Stimulated activated CD4-positive, alpha-beta T cell treated with anti-CD3 and anti-CD28 coated beads, Interleukin-2, amount 100 ng/mL, for 4 hours (primary cell): Measurements from ENCODE around the gene SSX4.
"Not testable (repeated sequence)": the region's sequence is repeated elsewhere in the genome, so short reads cannot be mapped to it uniquely, and the experiment has no call there.

ENCODE experiments used
- DNase-seq: peaks from one replicate; pipeline ENCODE4 v3.0.0-alpha.2; 2020; ENCODE audit warnings: low read depth

SSX4 gene

GRCh38 chrX:48383239-48383638 lies at the start of gene SSX4:
Gene SSX4 (plus strand): TSS chrX:48383539. CDS start chrX:48384054, 515 bp downstream.
- DNase-seq = not testable (repeated sequence)

- DNase-seq = not testable (repeated sequence)
Measured at GRCh38 chrX:48346059-48346458, 37.3 kb upstream of the SSX4 start.

GRCh38 chrX:48356315-48357094 lies 26.8 kb upstream of the SSX4 start, which contains the start of gene SSX3:
Gene SSX3 (minus strand): TSS chrX:48356703. CDS start chrX:48355249, 1,454 bp downstream.
- DNase-seq = not testable (repeated sequence)

GRCh38 chrX:48357681-48358080 lies 25.7 kb upstream of the SSX4 start:
- no peak for DNase-seq

GRCh38 chrX:48359281-48359680 lies 24.1 kb upstream of the SSX4 start:
- DNase-seq = not testable (repeated sequence)

- DNase-seq = not testable (repeated sequence)
Measured at GRCh38 chrX:48367717-48368408, 15.5 kb upstream of the SSX4 start.

GRCh38 chrX:48370408-48370807 lies 12.9 kb upstream of the SSX4 start:
- not testable (repeated sequence) for DNase-seq

- DNase-seq = not testable (repeated sequence)
Measured at GRCh38 chrX:48396931-48397330, 13.6 kb downstream of the SSX4 start.

- not testable (repeated sequence) for DNase-seq
Measured at GRCh38 chrX:48397825-48398224, 14.5 kb downstream of the SSX4 start.

GRCh38 chrX:48411860-48412259 lies 28.5 kb downstream of the SSX4 start, which contains the start of gene SSX4B:
Gene SSX4B (minus strand): TSS chrX:48411960. CDS start chrX:48411372, 588 bp downstream.
- DNase-seq = not testable (repeated sequence)

GRCh38 chrX:48427027-48427716 lies 43.8 kb downstream of the SSX4 start:
- DNase-seq = not testable (repeated sequence)

GRCh38 chrX:48429606-48430005 lies 46.3 kb downstream of the SSX4 start:
- DNase-seq = not testable (repeated sequence)

- not testable (repeated sequence) for DNase-seq
Measured at GRCh38 chrX:48430166-48430565, 46.8 kb downstream of the SSX4 start.

GRCh38 chrX:48433713-48434112 lies 50.4 kb downstream of the SSX4 start:
- DNase-seq = not testable (repeated sequence)
